Tibial artery (tissue), 4 donors: ENCODE measurements around the gene ENTR1.

ENCODE experiments used
- DNase-seq, 2 donors: peaks; one replicate each; pipeline ENCODE4 v3.0.0-alpha.2; 2019
- H3K27ac ChIP-seq, 2 donors: fragments of 200-600 bp; sonication (generic) in 1 of 2; 1 replicate in 1 of 2; 2 replicates in 1 of 2; pipeline ENCODE4 v1.5.1; 2018 to 2019; ENCODE audit warnings: mild to moderate bottlenecking in 1 of 2
- H3K27me3 ChIP-seq, 2 donors: fragments of 200-600 bp; sonication (generic) in 1 of 2; one replicate each; pipeline versions ENCODE4 v1.5.1 to v1.6.0; 2016 to 2019
- H3K36me3 ChIP-seq, 3 donors: fragments of 200-600 bp; sonication (generic) in 2 of 3; one replicate each; pipeline ENCODE4 v1.5.1; 2016 to 2019; ENCODE audit warnings: mild to moderate bottlenecking in 2 of 3
- H3K4me1 ChIP-seq, 4 donors: fragments of 200-600 bp; sonication (generic) in 2 of 4; 1 replicate in 3 of 4; 2 replicates in 1 of 4; pipeline ENCODE4 v1.5.1; 2016 to 2019
- H3K4me3 ChIP-seq, 2 donors: fragments of 200-600 bp; sonication (generic) in 1 of 2; 1 replicate in 1 of 2; 2 replicates in 1 of 2; pipeline ENCODE4 v1.5.1; 2018 to 2019; ENCODE audit warnings: mild to moderate bottlenecking in 2 of 2
- H3K9me3 ChIP-seq, 3 donors: fragments of 200-600 bp; sonication (generic) in 1 of 3; one replicate each; pipeline ENCODE4 v1.5.1; 2016 to 2019
- CTCF ChIP-seq, 2 experiments: fragments of 200-600 bp in 1 of 2; fragments of 450-650 bp in 1 of 2; IDR thresholded peaks; one replicate each; pipeline ENCODE4 v1.5.1; 2017 to 2019; ENCODE audit warnings: antibody characterized with exemption in 2 of 2, mild to moderate bottlenecking in 1 of 2, moderate library complexity in 1 of 2
- intact Hi-C: fragments of 100-400 bp; cut with DNase I; formaldehyde crosslinking; loops from one replicate; pipeline ENCODE4 v1.15.0; 2023; ENCODE audit warnings: low total_unique reads

Gene ENTR1

GRCh38 chr9:136421791-136422190, 11.4 kb upstream of the ENTR1 start:
- no peak for TF ChIP-seq CTCF (IDR thresholded peaks at IDR 0.05)
- Histone ChIP-seq H3K36me3 (peaks cover 70 to 95% (median 81%) of the 10 kb centered on the region in 3 donors), H3K4me1 (no peaks in the 10 kb centered on the region), H3K27ac (no peak overlapping the region), H3K4me3 (no peak overlapping the region), H3K9me3 (no peaks in the 10 kb centered on the region), H3K27me3 (no peaks in the 10 kb centered on the region)
- intact Hi-C loops: no loop called here
- DNase-seq: no peak

- H3K4me3 ChIP-seq: no peak overlapping the region
- no peak for DNase-seq
- H3K9me3 ChIP-seq: no peaks in the 10 kb centered on the region
- H3K4me1 ChIP-seq: no peaks in the 10 kb centered on the region
- TF ChIP-seq CTCF (IDR thresholded peaks at IDR 0.05): no peak
- no peaks in the 10 kb centered on the region for H3K27me3 ChIP-seq
- H3K27ac ChIP-seq: no peak overlapping the region
- H3K36me3 ChIP-seq: peaks cover 88 to 100% (median 96%) of the 10 kb centered on the region in 3 donors
- intact Hi-C loops: no loop called here
These were observed 8.6 kb upstream of the ENTR1 start for GRCh38 chr9:136419092-136419420.

- intact Hi-C loops: no loop called here
- Histone ChIP-seq H3K4me3 (no peak overlapping the region), H3K9me3 (no peaks in the 10 kb centered on the region), H3K27me3 (no peaks in the 10 kb centered on the region), H3K27ac (no peak overlapping the region), H3K4me1 (no peaks in the 10 kb centered on the region), H3K36me3 (peaks cover 89 to 100% (median 96%) of the 10 kb centered on the region in 3 donors)
- no peak for DNase-seq
- no peak for TF ChIP-seq CTCF (IDR thresholded peaks at IDR 0.05)
These were observed 8.0 kb upstream of the ENTR1 start for GRCh38 chr9:136418182-136419091.

GRCh38 chr9:136416914-136417313, 6.5 kb upstream of the ENTR1 start:
- no peaks in the 10 kb centered on the region for H3K9me3 ChIP-seq
- no peak overlapping the region for H3K27ac ChIP-seq
- peaks cover 83 to 94% (median 93%) of the 10 kb centered on the region in 3 donors for H3K36me3 ChIP-seq
- H3K27me3 ChIP-seq: no peaks in the 10 kb centered on the region
- no peak overlapping the region for H3K4me3 ChIP-seq
- H3K4me1 ChIP-seq: peaks cover 0 to 5% (median 1%) of the 10 kb centered on the region in 4 donors
- DNase-seq: no peak
- intact Hi-C loops: no loop called here
- no peak for TF ChIP-seq CTCF (IDR thresholded peaks at IDR 0.05)

- Histone ChIP-seq H3K36me3 (peaks cover 78 to 89% (median 88%) of the 10 kb centered on the region in 3 donors), H3K9me3 (no peaks in the 10 kb centered on the region), H3K4me3 (no peak overlapping the region), H3K27ac (no peak overlapping the region), H3K27me3 (no peaks in the 10 kb centered on the region), H3K4me1 (peaks cover 0 to 10% (median 5%) of the 10 kb centered on the region in 4 donors)
- DNase-seq: no peak
- TF ChIP-seq CTCF (IDR thresholded peaks at IDR 0.05): no peak
- intact Hi-C loops: no loop called here
These were observed 6.0 kb upstream of the ENTR1 start for GRCh38 chr9:136416427-136416826.
